Measurements from ENCODE around the gene TTC9C. TPM values are rescaled to one million over a fixed set of nuclear protein-coding genes. Genes with fewer than 3 reads are reported as not detected.

Gene TTC9C, protein sequence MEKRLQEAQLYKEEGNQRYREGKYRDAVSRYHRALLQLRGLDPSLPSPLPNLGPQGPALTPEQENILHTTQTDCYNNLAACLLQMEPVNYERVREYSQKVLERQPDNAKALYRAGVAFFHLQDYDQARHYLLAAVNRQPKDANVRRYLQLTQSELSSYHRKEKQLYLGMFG
- total RNA-seq, result 34.4 and 38.9 TPM in 2 replicates

DNA sequence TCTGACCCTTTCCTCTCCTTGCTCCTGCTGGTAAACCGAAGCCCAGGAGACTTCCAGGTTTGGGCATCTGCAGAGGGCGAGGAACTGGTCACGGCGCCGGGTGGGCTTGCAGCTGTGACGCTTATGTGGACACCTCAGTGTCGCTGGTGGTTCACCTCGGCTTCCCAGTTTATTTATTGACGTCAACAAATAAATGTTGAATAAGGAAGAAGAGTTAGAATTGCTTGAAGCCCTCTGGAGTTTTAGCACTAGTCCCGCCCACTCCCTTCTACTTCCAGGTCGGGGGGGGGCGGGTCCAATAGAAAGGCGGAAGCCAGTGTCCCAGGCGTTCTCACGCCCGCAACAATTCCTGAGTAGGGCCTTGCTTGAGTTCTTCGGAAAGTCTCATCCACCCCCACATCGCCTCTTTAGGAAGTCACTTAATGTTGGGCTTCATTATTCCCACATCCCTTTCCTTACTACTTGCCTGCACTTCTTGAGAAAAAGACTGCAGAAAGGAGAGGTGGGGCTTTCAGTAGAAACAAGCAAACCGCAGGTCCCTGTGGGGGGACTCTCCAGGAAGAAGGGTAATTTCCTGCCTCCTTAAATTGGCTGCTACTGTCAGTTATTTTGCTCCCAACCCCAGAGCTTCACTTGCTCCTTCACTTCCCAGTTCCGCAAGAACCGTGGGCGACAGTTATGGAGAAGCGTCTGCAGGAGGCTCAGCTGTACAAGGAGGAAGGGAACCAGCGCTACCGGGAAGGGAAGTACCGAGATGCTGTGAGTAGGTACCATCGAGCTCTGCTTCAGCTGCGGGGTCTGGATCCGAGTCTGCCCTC lies at the start of gene TTC9C:
Gene TTC9C (plus strand): TSS at position 316 of the 818 bp plus-strand sequence. CDS start 363 bp downstream, at position 679.

DNA sequence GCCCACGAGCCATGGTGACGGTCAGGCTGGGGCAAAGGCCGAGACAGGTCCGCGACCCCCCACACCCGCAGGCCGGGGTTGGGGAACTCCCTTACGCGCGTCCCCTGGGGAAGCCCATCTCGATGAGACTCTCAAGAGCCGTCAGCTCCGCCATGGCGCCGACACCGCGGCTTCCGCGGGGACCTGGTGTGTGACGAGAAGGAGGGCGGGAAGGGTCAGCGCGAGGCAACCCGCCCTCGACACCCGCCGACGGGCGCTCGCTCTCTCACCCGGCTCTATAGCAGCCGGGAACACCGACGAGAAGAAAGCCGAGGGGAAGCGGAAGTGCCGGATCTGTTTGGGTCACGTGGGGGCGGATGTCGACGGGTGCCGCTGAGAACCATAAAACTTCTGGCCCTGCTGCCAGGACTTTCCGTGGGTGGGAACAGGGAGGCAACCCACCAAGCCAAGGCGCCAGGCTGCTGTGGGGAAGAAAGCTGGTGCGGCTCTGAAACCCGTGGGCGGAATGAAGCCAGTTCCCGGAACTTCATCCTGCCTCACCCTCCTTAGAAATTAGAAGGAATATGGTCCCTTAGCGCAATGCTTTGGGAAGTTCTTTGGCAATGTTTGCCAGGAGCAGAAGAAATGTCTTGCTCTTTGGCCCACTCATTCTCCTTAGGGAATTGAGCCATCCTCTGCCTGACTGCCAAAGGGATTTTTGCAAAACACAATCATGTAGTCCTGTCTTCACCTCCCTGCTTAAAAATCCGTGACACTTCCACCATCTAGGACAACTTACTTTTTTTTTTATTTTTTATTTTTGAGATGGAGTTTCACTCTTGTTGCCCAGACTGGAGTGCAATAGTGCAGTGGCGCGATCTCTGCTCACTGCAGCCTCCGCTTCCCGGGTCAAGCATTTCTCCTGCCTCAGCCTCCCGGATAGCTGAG lies 49.3 kb upstream of the TTC9C start, which contains the start of gene UBXN1:
Gene UBXN1 (minus strand): TSS at position 304 of the 927 bp plus-strand sequence. CDS start 150 bp downstream, at position 154.

DNA sequence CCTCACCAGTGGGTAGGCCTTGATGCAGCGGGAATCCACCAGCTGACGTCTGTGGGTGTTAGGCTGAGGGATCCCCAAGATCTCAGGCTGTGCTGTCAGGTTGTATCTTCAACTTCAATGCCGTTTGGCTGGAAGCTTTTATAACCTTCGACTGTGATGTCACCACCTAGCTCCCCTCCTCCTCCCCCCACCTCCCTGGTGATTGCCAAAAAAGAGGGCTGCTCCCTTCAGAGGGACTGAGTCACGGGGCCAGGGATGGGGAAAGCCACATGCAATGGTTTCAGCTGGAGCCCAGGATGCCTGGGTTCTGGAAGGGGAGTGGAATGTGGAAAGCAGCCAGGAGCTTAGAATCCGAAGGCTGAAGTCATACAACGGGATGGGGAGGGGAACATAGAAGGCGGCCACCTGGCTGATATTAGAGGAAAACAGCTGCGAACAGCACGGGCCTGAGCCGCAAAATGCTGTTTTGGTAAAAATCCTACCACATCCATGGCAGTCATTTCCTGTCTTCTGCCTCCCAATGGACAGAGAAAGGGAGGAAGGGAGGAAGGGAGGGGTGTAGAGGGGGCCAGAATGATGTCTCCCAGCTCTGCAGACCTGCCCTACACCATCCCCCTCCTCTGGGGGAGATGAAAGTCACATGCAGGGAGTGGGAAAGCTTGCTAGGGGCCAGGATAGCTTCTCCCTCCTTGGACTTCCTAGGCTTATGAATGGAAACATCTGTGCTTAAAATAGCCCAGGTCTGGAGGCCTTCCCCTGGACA lies 38.7 kb upstream of the TTC9C start, which contains the start of gene LRRN4CL:
Gene LRRN4CL (minus strand): TSS at position 110 of the 763 bp plus-strand sequence. CDS start 1,022 bp downstream, outside the sequence.

DNA sequence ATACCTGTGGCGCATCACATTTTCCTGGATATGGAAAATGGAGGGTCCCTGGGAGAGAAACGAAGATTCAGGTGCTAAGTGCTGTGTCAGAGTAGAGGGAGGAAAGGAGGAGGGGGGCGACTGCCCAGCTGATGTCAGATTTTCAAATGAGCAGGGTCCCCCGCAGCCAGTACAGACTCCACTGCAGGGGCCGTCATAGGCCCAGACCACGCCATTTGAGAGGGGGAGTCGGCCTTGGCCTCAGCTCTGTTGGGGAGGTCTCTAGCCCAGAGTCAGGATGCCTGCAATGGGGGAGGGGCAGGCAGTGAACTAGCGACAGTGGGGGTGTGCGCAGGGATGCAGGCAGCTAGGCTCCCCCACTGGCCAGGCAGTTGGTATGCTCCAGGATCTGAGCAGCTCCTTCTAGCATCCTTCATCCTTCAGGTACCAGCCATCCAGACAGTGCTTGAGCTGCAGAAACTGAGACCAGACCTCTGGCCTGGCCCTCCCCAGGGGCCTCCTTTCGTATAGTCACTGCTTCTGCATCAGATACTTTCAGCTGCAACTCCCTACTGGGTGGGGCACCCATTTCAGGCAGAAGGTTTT lies 20.9 kb upstream of the TTC9C start, which contains the start of the genes BSCL2 and GNG3:
Gene BSCL2 (minus strand): TSS at position 148 of the 585 bp plus-strand sequence. CDS start 229 bp downstream, outside the sequence.
Gene GNG3 (plus strand): TSS at position 400 of the 585 bp plus-strand sequence. CDS start 620 bp downstream, outside the sequence.

DNA sequence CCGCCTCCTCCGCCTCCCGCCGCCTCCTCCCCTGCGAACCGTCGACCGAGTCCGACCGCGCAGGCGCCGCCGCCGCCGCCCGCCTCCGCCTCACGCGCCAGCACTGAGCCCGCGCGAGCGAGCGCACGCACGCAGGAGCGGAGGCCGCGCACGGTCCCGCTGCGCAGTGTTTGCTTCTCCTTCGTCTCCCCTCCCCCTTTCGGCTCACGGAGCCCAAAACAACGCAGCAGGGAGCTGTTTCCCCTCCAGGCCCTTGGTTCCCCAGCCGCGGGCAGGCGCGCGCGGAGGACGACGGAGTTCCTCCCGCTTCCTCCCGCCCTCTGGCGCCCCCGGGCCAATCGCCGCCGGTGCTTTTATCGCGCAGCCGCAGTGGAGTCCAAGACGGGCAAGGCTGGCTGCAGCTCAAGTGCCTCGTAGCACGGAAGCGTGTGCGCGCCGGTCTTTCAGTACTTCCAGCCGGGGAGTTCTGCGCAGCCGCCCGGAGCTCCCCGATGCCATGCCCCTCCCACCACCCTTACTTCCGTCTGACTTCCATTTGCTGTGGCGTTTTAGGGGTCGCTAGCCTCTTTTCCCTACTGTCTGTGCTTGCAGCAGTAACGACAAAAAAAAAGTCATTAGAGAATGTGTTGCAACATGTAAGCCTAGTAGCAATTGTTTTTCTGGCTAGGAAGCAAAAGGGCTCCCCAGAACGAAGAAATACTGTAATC lies 968 bp upstream of the TTC9C start, which contains the start of gene HNRNPUL2:
Gene HNRNPUL2 (minus strand): TSS at position 293 of the 707 bp plus-strand sequence. CDS start 301 bp downstream, outside the sequence.

DNA sequence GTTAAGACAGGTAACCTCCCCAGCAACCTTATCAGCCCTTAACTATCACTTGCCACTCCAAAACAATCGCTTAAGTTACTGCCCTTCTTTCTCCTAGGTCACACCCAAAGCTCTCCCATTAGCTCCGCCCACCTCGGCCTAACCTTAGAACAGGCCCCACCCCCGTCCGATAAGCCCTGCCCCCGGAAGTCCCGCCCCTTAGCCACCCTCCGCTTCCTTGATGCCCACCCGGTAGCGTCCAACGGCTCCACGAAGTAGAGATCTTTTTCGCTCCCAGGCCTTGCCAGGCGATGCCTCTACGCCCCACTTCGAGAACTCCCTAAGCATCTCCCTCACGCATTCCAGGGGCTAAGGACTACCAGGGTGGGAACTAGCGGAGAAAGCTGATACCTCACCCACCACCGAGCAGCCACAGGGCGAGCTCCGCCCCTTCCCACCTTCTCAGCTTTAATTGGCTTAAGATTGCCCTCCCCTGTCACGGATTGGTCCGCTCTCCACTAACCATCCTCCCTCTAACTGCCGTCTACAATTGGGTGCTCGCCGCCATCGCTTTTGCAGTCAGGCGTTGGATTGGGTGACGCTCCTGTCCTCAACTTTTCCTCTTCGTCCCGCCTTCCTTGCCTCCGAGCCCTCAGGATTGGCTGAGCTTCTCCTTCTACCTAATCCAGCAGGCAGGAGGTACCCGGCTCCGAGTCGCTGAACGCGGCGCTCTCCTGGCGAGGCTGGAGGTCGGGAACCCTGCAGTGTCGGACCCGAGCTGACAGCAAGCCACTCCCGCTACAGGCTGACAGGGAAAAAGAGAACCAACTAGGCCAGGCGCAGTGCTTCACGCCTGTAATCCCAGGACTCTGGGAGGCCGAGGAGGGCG lies 25.7 kb downstream of the TTC9C start, which contains the start of gene ZBTB3:
Gene ZBTB3 (minus strand): TSS at position 425 of the 868 bp plus-strand sequence. CDS start 496 bp downstream, outside the sequence.

DNA sequence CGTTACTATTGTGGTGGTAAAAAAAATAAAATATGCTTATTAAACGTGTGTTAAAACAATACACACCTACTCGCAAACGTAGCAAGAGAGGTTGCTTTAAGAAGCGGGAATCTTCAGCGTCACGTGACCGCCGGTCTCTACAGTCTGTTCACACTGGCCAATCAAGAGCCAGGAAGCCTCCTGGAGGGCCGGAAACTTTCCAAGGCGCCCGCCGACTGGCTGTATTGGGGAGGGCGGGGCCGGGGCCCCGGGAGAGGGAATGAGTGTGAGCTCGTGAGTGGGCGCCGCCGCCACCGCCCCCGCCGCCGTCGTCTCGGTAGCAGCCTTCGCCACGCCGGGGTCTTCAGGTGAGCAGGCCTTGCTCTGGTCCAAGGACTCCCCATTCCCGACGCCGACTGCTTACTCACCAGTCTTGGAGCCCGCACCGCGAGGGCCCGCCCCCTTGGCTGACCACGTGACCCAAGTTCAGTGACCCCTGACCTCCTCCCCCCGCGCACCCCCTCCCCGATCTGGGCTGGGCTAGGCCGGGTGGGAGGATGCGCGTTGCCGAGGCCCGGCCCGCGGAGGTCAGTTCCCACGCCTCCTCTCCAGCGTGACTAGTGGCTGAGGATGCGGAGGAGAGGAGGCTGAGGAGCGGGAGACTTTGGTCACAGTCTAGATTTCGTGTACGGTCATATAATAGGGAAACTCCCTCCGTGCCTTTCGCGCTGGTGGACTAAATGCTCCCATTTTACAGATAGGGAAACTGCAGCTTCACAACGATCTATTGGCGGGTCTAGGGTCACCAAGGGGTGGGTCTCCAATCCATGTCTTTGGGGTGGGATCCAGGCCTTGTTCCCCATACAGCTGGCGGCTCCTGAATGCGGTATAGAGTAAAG lies 43.1 kb downstream of the TTC9C start, which contains the start of gene TAF6L:
Gene TAF6L (plus strand): TSS at position 253 of the 878 bp plus-strand sequence. CDS start 4,388 bp downstream, outside the sequence.

DNA sequence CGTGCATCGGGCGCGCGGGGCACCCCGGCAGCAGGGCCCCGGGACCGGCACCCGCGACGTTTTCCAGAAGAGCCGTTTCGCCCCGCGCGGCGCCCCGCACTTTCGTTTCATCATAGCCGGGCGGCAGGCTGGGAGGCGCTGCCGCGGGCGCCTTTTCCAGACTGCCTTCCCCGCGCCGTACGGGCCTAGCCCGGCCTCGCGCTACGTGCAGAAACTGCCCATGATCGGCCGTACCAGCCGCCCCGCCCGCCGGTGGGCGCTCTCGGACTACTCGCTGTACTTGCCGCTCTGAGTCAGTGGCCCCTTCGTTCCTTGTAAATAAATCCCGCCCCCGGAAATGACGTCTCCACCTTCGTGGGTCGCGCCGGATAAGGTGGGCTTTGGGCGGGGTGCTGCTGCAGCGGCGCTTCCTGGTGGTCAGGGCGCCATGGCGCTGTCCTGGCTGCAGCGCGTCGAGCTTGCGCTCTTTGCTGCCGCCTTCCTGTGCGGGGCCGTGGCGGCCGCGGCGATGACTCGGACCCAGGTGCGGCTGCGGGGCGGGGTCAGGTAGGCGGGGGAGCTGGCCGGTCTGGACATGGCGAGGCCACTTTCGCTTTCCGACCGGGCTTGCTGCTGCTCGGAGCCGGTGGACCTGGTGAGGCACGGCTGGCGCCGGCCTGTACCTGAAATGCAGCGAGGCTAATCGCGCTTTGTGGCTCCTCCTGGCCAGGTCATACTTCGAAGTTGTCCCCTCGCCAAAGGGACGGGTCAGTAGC lies 58.9 kb downstream of the TTC9C start, which contains the start of gene TMEM179B:
Gene TMEM179B (plus strand): TSS at position 398 of the 755 bp plus-strand sequence. CDS start 30 bp downstream, at position 428.

Other genes starting within 250 kb of the TTC9C start
- 274 and 293 TPM in 2 replicates for gene AHNAK, start 181.7 kb upstream of the TTC9C start, total RNA-seq
- 1,044 and 1,412 TPM in 2 replicates for gene EEF1G, start 154.6 kb upstream of the TTC9C start, total RNA-seq
- gene TUT1, start 137.0 kb upstream of the TTC9C start, total RNA-seq, result 6.8 and 13.5 TPM in 2 replicates
- gene MTA2, start 126.6 kb upstream of the TTC9C start, total RNA-seq, result 186 and 207 TPM in 2 replicates
- gene EML3, start 115.7 kb upstream of the TTC9C start, total RNA-seq, result 27.3 and 30.1 TPM in 2 replicates
- 5.3 and 5.8 TPM in 2 replicates for gene ROM1, start 115.2 kb upstream of the TTC9C start, total RNA-seq
- 20.1 and 28.7 TPM in 2 replicates for gene B3GAT3, start 106.5 kb upstream of the TTC9C start, total RNA-seq
- gene GANAB, start 81.9 kb upstream of the TTC9C start, total RNA-seq, result 213 and 230 TPM in 2 replicates
- gene INTS5, start 75.2 kb upstream of the TTC9C start, total RNA-seq, result 22.8 and 24.4 TPM in 2 replicates
- gene C11orf98, start 63.3 kb upstream of the TTC9C start, total RNA-seq, result 38.7 and 44.4 TPM in 2 replicates
- 3.6 and 13.3 TPM in 2 replicates for gene CSKMT, start 63.2 kb upstream of the TTC9C start, total RNA-seq
- 9.7 and 11.2 TPM in 2 replicates for gene UQCC3, start 56.8 kb upstream of the TTC9C start, total RNA-seq
- gene LBHD1, start 56.2 kb upstream of the TTC9C start, total RNA-seq, result 4.2 and 5.5 TPM in 2 replicates
- gene UBXN1, start 49.4 kb upstream of the TTC9C start, total RNA-seq, result 137 and 210 TPM in 2 replicates
- under 0.01 and 0.30 TPM in 2 replicates for gene LRRN4CL, start 39.0 kb upstream of the TTC9C start, total RNA-seq
- 20.2 and 24.0 TPM in 2 replicates for gene BSCL2, start 21.1 kb upstream of the TTC9C start, total RNA-seq
- 0.32 TPM in 1 of 2 replicates, not detected in the other for gene GNG3, start 20.8 kb upstream of the TTC9C start, total RNA-seq
- gene HNRNPUL2, start 1.0 kb upstream of the TTC9C start, total RNA-seq, result 5.8 and 11.9 TPM in 2 replicates
- 10.9 and 11.4 TPM in 2 replicates for gene ZBTB3, start 25.7 kb downstream of the TTC9C start, total RNA-seq
- 86.7 and 113 TPM in 2 replicates for gene POLR2G, start 33.1 kb downstream of the TTC9C start, total RNA-seq
- gene TAF6L, start 42.9 kb downstream of the TTC9C start, total RNA-seq, result 19.8 and 26.7 TPM in 2 replicates
- 22.5 and 26.6 TPM in 2 replicates for gene TMEM179B, start 58.9 kb downstream of the TTC9C start, total RNA-seq
- 13.4 and 21.8 TPM in 2 replicates for gene TMEM223, start 63.5 kb downstream of the TTC9C start, total RNA-seq
- 16.6 and 26.3 TPM in 2 replicates for gene NXF1, start 77.0 kb downstream of the TTC9C start, total RNA-seq
- 27.7 and 36.1 TPM in 2 replicates for gene STX5, start 103.6 kb downstream of the TTC9C start, total RNA-seq
- gene TEX54, start 104.4 kb downstream of the TTC9C start, total RNA-seq, result not detected in 2 replicates
- 70.8 and 74.3 TPM in 2 replicates for gene WDR74, start 111.1 kb downstream of the TTC9C start, total RNA-seq
- gene SLC3A2, start 152.4 kb downstream of the TTC9C start, total RNA-seq, result 146 and 249 TPM in 2 replicates
- gene CHRM1, start 192.9 kb downstream of the TTC9C start, total RNA-seq, result not detected in 2 replicates